GM12872 (cell line): ENCODE results near the gene GEMIN5.

ENCODE experiments used
- CTCF ChIP-seq: IDR thresholded peaks from 3 replicates; pipeline ENCODE4 v1.5.1; 2011; ENCODE audit warnings: low read depth, mild to moderate bottlenecking, low read length, moderate library complexity; ENCODE audit not compliant: insufficient read depth

The GEMIN5 gene

DNA sequence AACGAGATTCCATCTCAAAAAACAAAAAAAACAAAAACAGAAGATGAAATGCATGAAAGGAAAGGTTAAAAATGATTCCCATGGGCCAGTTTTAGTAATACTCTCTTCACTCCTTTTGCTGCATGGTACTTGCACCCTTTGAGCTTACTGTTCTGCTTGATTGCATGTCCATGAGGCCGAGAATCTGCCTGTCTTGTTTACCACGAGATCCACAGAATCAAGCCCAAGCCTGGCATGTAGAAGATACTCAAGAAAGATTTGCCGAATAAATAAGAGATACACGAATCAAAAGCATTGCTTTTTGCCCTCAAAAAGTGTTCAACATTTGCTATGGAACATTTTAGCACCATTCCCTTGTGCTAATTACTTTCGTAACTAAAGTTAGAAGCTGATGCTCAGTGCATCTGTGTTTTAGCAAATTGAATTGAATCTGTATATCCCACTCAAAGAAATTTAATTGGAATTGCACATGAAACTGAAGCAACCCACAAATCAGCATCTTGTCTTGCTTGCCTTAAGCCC lies 88.7 kb downstream of the GEMIN5 start:
- no peak for TF ChIP-seq CTCF

GRCh38 chr5:154844809-154845208 lies 93.2 kb downstream of the GEMIN5 start:
- TF ChIP-seq CTCF, result no peak

DNA sequence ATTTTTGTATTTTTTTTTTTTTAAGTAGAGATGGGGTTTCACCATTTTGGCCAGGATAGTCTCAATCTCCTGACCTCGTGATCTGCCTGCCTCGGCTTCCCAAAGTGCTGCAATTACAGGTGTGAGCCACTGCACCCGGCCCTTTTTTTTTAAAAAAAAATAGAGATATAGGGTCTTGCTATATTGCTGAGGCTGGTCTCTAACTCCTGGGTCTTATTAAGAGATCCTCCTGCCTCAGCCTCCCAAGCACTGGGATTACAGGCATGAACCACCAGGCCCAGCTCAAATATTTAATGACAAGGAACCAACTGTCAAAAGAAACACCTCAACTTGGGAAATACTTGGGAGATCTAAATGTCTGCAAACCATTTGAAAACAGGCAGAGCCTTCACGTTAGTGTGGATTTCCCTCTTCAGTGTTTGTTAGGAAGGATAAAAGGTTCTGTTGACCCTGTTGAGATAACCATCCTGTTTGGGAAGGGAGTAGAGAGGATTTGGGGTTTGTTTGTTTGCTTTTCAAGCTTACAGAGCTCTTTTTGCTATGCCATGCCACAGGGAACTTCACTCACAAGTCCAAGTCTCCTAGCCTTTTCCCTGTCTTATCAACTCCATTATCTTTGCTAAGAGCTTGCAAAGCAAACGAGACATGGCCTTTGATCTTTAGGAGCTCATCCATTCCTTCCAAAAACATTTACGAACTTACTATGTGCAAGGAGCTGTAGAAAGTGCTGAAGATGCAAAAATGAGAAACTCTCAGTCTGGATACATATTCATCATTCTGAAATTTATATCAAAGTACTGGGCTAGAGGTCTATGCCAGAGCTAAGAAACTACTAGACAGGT lies 95.1 kb downstream of the GEMIN5 start:
- TF ChIP-seq CTCF, result no peak

GRCh38 chr5:154841273-154841661 lies 96.7 kb downstream of the GEMIN5 start:
- TF ChIP-seq CTCF, result no peak

DNA sequence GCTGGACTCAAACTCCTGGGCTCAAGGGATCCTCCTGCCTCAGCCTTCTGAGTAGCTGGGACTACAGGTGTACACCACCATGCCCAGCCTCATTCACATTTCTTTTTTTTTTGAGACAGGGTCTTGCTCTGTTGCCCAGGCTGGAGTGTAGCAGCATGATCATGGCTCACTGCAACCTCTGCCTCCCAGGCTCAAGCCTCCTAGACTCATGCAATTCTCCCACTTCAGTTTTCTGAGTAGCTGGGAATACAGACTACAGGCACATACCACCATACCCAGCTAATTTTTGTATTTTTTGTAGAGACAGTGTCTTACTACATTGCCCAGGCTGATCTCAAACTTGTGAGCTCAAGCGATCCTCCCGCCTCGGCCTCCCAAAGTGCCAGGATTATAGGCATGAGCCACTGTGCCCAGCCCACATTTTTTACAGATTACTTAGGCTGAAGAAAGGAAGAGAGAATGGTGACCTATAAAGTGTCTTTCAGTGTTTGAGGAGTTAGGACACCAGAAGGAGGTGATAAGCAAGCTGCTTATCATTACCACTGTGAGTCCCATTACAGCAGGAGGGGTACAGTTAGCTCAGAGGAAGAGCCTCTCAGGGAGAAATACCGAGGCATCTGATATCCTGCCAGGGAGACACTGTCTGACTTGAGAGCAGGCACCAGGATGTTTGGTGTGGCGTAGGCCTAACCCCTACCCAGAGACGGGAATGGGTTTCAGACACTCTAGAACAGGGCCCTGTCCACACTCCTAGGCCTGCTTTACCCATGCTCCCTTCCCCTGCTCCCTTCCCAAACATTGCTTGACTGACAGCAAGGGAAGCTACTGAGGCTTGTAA lies 97.4 kb downstream of the GEMIN5 start:
- no peak for TF ChIP-seq CTCF
